Stimulated activated CD8-positive, alpha-beta memory T cell treated with anti-CD3 and anti-CD28 coated beads, Interleukin-7, amount 100 ng/mL, for 4 hours (primary cell): ENCODE data around the gene WNT2B.

Experiments used
- DNase-seq, 2 donors: peaks; one replicate each; pipeline ENCODE4 v3.0.0-alpha.2; 2020; ENCODE audit warnings: low read depth in 2 of 2

WNT2B gene

GRCh38 chr1:112565800-112566199 lies 57.0 kb downstream of the WNT2B start:
- no peak for DNase-seq

DNA sequence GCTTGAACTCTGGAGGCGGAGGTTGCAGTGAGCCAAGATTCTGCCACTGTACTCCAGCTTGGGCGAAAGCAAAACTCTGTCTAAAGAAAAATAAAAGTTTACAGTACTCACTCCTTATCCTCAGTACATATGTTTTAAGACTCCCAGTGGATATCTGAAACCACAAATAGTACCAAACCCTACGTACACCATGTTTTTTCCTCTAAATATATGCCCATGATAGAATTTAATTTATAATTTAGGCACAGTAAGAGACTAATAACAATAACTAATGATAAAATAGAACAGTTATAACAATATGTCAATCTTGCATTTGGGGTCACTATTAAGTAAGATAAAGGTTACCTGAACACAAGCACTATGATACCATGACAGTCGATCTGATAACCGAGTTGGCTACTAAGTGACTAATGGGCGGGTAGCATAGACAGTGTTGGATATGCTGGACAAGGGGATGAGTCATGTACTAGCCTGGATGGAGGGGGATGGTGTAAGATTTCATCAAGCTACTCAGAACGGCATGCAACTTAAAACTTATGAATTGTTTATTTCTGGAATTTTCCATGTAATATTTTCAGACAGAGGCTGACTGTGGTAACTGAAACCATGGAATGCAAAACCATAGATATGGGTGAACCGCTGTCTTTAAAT lies 66.5 kb downstream of the WNT2B start:
- no peak for DNase-seq

DNA sequence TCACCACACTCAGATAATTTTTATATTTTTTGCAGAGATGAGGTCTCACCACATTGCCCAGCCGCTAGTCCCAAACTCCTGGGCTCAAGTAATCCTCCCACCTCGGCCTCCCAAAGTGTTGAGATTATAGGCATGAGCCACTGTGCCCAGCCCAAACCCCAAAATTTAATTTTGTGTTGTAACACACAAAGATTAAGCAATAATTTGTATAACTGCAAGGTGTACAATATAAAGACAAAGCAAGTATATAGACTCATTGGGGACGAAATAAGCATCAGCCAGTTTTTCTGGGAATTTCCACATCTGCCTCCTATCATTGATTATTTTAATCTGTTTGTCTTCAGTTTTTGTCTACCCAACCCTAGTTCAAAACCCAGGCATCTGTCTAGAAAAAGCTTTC lies 67.5 kb downstream of the WNT2B start:
- no peak for DNase-seq
